Thymus (tissue), 11 donors: Measurements from ENCODE around the gene UMAD1. TPM values are rescaled to one million over a fixed set of nuclear protein-coding genes. Genes with fewer than 3 reads are reported as not detected.
A peak's percentile ranks its signal among the peaks of the same experiment; 100 is the strongest.

ENCODE experiments used
- DNase-seq, 9 donors: peaks; one replicate each; pipeline ENCODE4 v3.0.0-alpha.2; 2013; ENCODE audit warnings: low spot score in 9 of 9, low read depth in 6 of 9, missing footprints in 1 of 9
- H3K27ac ChIP-seq, 2 donors: one replicate each; pipeline ENCODE4 v1.5.1; 2013; ENCODE audit warnings: control low read depth in 1 of 2, low read depth in 1 of 2, low read length in 1 of 2, mild to moderate bottlenecking in 1 of 2, moderate library complexity in 1 of 2
- H3K27me3 ChIP-seq, 2 donors: one replicate each; pipeline ENCODE4 v1.5.1; 2013; ENCODE audit warnings: low read length in 1 of 2; ENCODE audit not compliant: control insufficient read depth in 2 of 2, insufficient read depth in 1 of 2
- H3K36me3 ChIP-seq, 2 donors: one replicate each; pipeline ENCODE4 v1.5.1; 2013; ENCODE audit warnings: low read length in 1 of 2, mild to moderate bottlenecking in 1 of 2, moderate library complexity in 1 of 2; ENCODE audit not compliant: control insufficient read depth in 2 of 2, insufficient read depth in 2 of 2
- H3K4me1 ChIP-seq, 2 donors: one replicate each; pipeline ENCODE4 v1.5.1; 2013; ENCODE audit warnings: low read length in 2 of 2; ENCODE audit not compliant: control insufficient read depth in 2 of 2, insufficient read depth in 2 of 2
- H3K4me3 ChIP-seq, 2 donors: one replicate each; pipeline ENCODE4 v1.5.1; 2013; ENCODE audit warnings: low read length in 2 of 2, control low read depth in 1 of 2, mild to moderate bottlenecking in 1 of 2
- H3K9me3 ChIP-seq, 2 donors: one replicate each; pipeline ENCODE4 v1.5.1; 2013; ENCODE audit warnings: low read length in 1 of 2, mild to moderate bottlenecking in 1 of 2; ENCODE audit not compliant: control insufficient read depth in 2 of 2, insufficient read depth in 1 of 2
- WGBS: extraction: QIAGEN DNeasy Blood & Tissue Kit; methylation state at CpG from one replicate; pipeline ENCODE4 v1.1.7; 2013; 5-methylcytosine and 5-hydroxymethylcytosine counted together
- polyA plus RNA-seq: library from polyadenylated mRNA; stranded (reverse); fragments of 200-250 nt; gene quantifications from one replicate; pipeline ENCODE4 v1.2.3, GENCODE V29; 2013
- total RNA-seq: library from RNA; stranded (reverse); fragments of 120-200 nt; gene quantifications from one replicate; pipeline ENCODE4 v1.2.4, GENCODE V29; 2013
- donor health status: healthy.

UMAD1 gene
- total and polyA plus RNA-seq, 2 donors = 15.7 to 21.9 TPM

- WGBS = 63% methylated on average over 3 of the region's 3 CpGs
- DNase-seq = no peak
- Histone ChIP-seq H3K9me3 (no peaks in the 10 kb centered on the region), H3K4me3 (no peak overlapping the region), H3K4me1 (no peaks in the 10 kb centered on the region), H3K36me3 (no peaks in the 10 kb centered on the region), H3K27ac (no peak overlapping the region), H3K27me3 (no peaks in the 10 kb centered on the region)
Measured at GRCh38 chr7:7884855-7885254, 244.3 kb downstream of the UMAD1 start.

- H3K27ac ChIP-seq = no peak overlapping the region
- WGBS = 98% methylated on average over 5 of the region's 5 CpGs
- DNase-seq = no peak
- no peaks in the 10 kb centered on the region for H3K9me3 ChIP-seq
- H3K36me3 ChIP-seq = no peaks in the 10 kb centered on the region
- no peaks in the 10 kb centered on the region for H3K27me3 ChIP-seq
- H3K4me1 ChIP-seq = peaks cover 0 to 2% of the 10 kb centered on the region in 2 donors
- no peak overlapping the region for H3K4me3 ChIP-seq
Measured at GRCh38 chr7:7889791-7890568, 249.4 kb downstream of the UMAD1 start.

GRCh38 chr7:7895004-7895650 lies 254.6 kb downstream of the UMAD1 start:
- H3K27me3 ChIP-seq = no peaks in the 10 kb centered on the region
- no peak overlapping the region for H3K4me3 ChIP-seq
- peak overlapping the region in 1 of 2 donors; percentile 64 for H3K27ac ChIP-seq
- WGBS = 93% methylated on average over 7 of the region's 7 CpGs
- no peaks in the 10 kb centered on the region for H3K36me3 ChIP-seq
- H3K4me1 ChIP-seq = peaks cover 0 to 4% of the 10 kb centered on the region in 2 donors
- no peaks in the 10 kb centered on the region for H3K9me3 ChIP-seq
- no peak for DNase-seq

GRCh38 chr7:7895754-7896153 lies 255.2 kb downstream of the UMAD1 start:
- H3K4me3 ChIP-seq = no peak overlapping the region
- DNase-seq = no peak
- 93% methylated on average over 4 of the region's 4 CpGs for WGBS
- H3K27ac ChIP-seq = peak overlapping the region in 1 of 2 donors; percentile 57
- H3K4me1 ChIP-seq = peaks cover 0 to 4% of the 10 kb centered on the region in 2 donors
- no peaks in the 10 kb centered on the region for H3K36me3 ChIP-seq
- H3K9me3 ChIP-seq = no peaks in the 10 kb centered on the region
- H3K27me3 ChIP-seq = no peaks in the 10 kb centered on the region

DNA sequence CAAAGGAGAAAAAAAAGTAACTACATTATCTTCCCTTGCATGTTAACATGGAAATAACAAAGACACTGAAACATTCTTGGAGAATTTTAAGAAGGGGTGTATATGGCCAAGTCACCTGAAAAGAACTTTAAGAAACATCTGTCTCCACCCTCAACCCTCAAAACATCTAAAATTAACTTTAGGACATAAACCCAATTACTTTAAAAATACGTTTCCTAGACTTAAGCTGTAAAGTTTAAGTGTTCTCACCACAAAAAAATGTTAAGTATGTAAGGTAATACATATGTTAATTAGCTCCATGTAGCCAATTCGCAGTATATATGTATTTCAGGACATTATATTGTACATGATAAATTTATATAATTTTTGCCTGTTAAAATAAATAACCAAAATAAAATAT lies 257.0 kb downstream of the UMAD1 start:
- no peak overlapping the region for H3K27ac ChIP-seq
- H3K27me3 ChIP-seq = no peaks in the 10 kb centered on the region
- no peaks in the 10 kb centered on the region for H3K9me3 ChIP-seq
- no peak for DNase-seq
- H3K4me1 ChIP-seq = peaks cover 0 to 4% of the 10 kb centered on the region in 2 donors
- 95% methylated on average over 2 of the region's 2 CpGs for WGBS
- no peaks in the 10 kb centered on the region for H3K36me3 ChIP-seq
- no peak overlapping the region for H3K4me3 ChIP-seq

- Histone ChIP-seq H3K27me3 (no peaks in the 10 kb centered on the region), H3K4me3 (no peak overlapping the region), H3K9me3 (no peaks in the 10 kb centered on the region), H3K36me3 (no peaks in the 10 kb centered on the region), H3K27ac (no peak overlapping the region), H3K4me1 (peaks cover 3 to 9% of the 10 kb centered on the region in 2 donors)
- 95% methylated on average over 4 of the region's 4 CpGs for WGBS
- DNase-seq = no peak
Measured at GRCh38 chr7:7897949-7898515, 257.5 kb downstream of the UMAD1 start.

- Histone ChIP-seq H3K4me1 (peaks cover 6 to 12% of the 10 kb centered on the region in 2 donors), H3K36me3 (no peaks in the 10 kb centered on the region), H3K27ac (peak overlapping the region in 1 of 2 donors; percentile 53), H3K4me3 (no peak overlapping the region), H3K9me3 (no peaks in the 10 kb centered on the region), H3K27me3 (no peaks in the 10 kb centered on the region)
- DNase-seq = peak in 4 of 9 donors; percentile 14 to 52 (median 22)
- WGBS = 93% methylated on average over 2 of the region's 2 CpGs
Measured at GRCh38 chr7:7902845-7903244, 262.3 kb downstream of the UMAD1 start.

- no peak for DNase-seq
- 99% methylated on average over 2 of the region's 2 CpGs for WGBS
- Histone ChIP-seq H3K36me3 (no peaks in the 10 kb centered on the region), H3K27me3 (no peaks in the 10 kb centered on the region), H3K4me1 (peaks cover 21 to 30% of the 10 kb centered on the region in 2 donors), H3K4me3 (no peak overlapping the region), H3K27ac (no peak overlapping the region), H3K9me3 (no peaks in the 10 kb centered on the region)
Measured at GRCh38 chr7:7907306-7907705, 266.8 kb downstream of the UMAD1 start.

- DNase-seq = peak in 5 of 9 donors; percentile 13 to 59 (median 24)
- Histone ChIP-seq H3K4me1 (peaks cover 15 to 19% of the 10 kb centered on the region in 2 donors), H3K27me3 (no peaks in the 10 kb centered on the region), H3K36me3 (no peaks in the 10 kb centered on the region), H3K9me3 (no peaks in the 10 kb centered on the region), H3K4me3 (no peak overlapping the region), H3K27ac (peak overlapping the region in 1 of 2 donors; percentile 75)
- 59% methylated on average over 3 of the region's 3 CpGs for WGBS
Measured at GRCh38 chr7:7908622-7909145, 268.1 kb downstream of the UMAD1 start.
